Activated CD8-positive, alpha-beta memory T cell treated with anti-CD3 and anti-CD28 coated beads, Interleukin-2, amount 50 U/mL, for 24 hours (primary cell): ENCODE measurements around the gene AR.
"Not testable (repeated sequence)": the region's sequence is repeated elsewhere in the genome, so short reads cannot be mapped to it uniquely, and the experiment has no call there.

Source experiments
- DNase-seq: peaks from one replicate; pipeline ENCODE4 v3.0.0-alpha.2; 2020; ENCODE audit errors: extremely low read depth

The AR gene

DNA sequence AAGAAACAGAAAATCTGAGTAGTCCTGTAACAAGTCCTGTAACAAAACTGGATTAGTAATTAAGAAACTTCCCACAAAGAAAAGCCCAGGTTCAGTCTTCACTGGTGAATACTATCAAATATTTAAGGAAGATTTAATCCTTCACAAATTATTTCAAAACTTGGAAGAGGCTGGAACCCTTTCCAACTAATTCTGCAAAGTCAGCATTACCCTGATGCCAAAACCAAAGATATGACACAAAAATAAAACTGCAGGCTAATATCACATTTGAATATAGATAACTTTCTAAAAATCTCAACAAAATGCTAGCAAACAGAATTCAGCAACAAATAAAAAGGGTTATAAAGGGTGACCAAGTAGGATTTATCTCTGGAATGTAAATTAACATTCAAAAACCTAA, 80.5 kb downstream of the AR start:
- DNase-seq, result no peak

- no peak for DNase-seq
Measured at GRCh38 chrX:67635424-67635823, 91.6 kb downstream of the AR start.

- no peak for DNase-seq
Measured at GRCh38 chrX:67636532-67636931, 92.7 kb downstream of the AR start.

- DNase-seq, result not testable (repeated sequence)
Measured at GRCh38 chrX:67637293-67637692, 93.5 kb downstream of the AR start.

DNA sequence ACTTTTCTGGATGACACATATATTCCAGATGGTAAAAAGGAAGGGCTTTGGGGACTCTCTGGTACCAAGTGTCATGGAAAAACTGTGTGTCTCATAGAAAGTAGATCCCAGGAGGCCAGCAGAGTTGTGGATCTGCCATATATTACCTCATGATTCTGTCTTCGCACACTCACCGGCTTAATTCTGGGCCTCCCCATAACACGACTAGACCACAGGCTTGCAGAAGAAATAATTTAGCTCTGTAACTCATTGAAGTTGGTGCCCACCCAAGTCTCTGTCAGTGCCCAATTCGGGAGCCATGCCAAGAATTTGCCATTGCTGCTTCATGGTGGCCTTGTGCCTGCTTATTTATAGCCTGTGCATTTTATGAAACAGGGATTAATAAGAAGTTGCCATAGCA, 104.5 kb downstream of the AR start:
- no peak for DNase-seq

DNA sequence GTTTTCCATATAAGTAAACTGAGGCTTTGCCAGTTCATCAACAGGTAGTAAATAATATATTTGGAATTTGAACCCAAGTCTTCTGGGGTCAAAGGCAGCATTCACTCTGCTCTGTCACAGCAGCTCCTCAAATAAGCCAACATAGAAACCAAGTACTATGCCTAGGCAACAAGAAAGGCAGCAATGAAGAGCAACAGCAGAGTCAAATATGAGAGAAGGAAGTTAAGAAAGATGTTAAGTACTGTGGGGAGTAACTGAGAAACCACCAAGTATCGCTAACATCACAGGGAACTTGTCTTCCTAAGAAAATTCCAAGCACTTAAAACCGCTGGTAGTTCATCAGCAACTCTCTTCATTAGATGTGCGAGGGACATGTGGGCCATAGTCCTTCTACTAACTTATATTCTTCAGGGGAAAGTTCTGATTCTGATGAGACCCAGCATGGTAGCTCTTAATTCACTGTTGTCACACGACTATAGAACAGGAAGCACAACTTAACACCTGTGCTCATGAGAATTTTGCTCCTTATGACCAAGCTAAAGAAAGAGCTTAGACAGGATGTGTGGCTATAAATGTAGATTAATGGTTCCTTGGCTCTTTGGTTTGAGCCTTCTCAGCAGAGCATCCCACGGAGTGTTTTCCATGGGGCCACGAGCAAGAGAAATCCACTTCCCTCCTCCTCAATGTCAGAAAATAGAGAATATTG, 107.8 kb downstream of the AR start:
- no peak for DNase-seq

DNA sequence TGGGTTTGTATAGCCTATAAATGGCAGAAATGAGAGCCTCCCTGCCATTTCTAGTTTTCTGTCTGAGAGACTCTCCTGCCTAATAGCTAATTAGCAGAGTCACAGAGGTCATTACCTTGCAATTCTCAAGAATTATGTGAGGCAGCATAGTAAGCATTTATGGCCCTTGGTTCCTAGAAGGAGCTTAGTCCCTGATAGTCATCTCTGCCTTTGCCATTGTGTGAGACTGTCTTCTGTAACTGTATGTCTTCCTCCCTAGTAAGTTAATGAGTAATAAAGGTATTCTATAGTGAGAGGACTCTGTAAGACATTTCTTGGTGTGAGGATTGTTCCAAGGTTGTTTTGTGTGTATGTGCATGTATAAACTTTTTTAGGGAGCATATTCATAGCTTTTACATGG, 108.7 kb downstream of the AR start:
- no peak for DNase-seq

DNA sequence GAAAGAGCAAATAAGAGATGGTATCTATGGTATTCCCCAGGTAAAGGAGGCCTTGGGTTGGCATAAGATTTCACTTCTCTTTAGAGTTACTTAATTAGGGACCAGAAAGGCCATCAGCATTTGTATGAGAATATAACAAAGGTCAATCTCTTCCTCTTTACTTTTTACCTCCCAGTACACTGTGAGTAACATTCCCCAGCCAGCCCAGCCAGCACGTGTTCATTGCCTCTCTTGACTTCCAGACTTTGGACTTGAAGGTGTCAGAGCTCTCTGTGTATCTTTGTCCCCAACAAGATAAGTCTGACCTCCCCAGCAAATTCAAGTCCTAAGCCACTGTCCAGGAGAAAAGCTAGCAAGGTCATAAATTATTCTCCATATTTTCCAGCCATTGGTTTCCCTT, 110.5 kb downstream of the AR start:
- no peak for DNase-seq

DNA sequence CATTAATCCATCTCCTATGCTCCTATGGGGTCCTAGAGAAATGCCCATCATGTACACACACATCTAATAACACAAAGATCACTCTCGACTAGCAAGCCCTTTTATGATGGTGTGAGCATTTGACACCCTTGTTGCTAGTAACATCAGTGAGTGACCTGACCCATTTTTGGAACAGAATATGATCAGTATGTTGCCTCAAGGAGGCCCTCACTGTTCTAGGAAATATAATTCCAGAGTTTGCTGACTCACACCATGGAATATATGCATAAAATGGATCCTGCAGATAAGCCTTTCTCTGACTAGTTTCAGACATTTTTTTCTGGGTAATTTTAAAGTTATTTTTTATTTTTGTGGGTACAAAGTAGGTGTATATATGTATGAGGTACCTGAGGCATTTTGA, 121.8 kb downstream of the AR start:
- no peak for DNase-seq

DNA sequence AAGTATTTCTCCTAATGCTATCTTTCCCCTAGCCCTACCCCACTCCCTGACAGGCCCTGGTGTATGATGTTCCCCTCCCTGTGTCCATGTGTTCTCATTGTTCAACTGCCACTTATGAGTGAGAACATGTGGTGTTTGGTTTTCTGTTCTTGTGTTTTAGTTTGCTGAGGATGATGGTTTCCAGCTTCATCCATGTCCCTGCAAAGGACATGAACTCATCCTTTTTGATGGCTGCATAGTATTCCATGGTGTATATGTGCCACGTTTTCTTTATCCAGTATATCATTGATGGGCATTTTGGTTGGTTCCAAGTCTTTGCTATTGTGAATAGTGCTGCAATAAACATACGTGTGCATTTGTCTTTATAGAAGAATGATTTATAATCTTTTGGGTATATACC, 126.9 kb downstream of the AR start:
- DNase-seq, result not testable (repeated sequence)

DNA sequence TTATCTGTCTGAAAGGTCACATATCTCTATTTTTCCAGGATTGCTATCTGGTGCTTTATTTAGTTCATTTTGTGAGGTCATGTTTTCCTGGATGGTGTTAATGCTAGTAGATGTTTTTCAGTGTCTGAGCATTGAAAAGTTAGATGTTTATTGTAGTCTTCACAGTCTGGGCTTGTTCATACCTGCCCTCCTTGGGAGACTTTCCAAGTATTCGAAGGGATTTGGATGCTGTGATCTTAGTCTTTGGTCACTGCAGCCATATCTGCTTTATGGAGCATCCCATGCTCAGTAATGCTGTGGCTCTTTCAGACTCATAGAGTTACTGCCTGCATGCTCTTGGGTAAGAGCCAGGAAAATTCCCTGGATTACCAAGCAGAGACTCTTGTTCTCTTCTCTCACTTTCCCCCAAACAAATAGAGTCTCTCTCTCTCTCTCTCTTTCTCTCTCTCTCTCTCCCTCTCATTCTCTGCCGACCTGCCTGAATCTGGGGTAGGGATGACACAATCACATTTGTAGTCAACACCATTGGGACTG, 130.0 kb downstream of the AR start:
- DNase-seq, result no peak

GRCh38 chrX:67674741-67675140, 130.9 kb downstream of the AR start:
- DNase-seq, result no peak

GRCh38 chrX:67684136-67684535, 140.3 kb downstream of the AR start:
- DNase-seq, result no peak

- no peak for DNase-seq
Measured at GRCh38 chrX:67692246-67692645, 148.4 kb downstream of the AR start.

- no peak for DNase-seq
Measured at GRCh38 chrX:67693928-67694327, 150.1 kb downstream of the AR start.

- DNase-seq, result no peak
Measured at GRCh38 chrX:67697452-67697851, 153.6 kb downstream of the AR start.

DNA sequence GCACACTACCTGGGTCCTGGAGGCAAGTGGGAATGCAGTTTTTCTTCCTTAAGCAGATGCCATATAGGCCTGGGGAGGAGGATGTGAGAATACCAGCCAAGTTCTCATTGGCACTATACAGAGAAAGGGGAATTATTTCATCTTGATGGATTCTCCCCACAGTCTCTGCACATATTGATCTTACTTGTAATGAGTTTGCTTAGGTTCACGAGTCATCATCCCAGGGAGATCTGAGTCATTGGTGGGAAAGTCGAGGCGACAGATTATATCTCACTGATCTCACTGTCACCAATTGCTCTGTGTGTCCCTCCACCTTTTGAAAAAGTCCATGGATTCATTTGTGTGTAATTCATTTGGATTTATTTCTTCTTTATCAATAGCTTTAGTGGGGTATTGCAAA, 156.8 kb downstream of the AR start:
- DNase-seq, result no peak

- no peak for DNase-seq
Measured at GRCh38 chrX:67714004-67714403, 170.2 kb downstream of the AR start.

- DNase-seq, result no peak
Measured at GRCh38 chrX:67717571-67717970, 173.8 kb downstream of the AR start.

DNA sequence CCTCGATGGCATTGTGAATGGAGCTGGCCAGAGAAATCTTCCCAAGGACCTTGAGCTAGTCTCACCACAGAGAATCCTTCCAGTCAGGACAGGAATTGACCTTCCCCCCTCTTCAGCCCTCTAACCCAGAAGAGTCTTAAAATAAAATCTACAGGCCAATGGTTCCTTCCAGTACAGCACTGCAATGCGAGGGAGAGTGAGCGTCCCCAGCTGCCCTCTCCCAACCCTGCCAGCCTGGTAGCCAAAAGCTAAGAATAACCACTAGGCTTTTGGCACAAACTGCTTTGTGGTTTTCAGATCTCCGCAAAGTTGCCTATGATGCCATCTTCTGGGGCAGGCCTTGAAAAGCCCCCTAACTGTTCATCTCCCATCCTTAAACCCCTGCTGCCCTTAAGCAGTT, 175.1 kb downstream of the AR start:
- no peak for DNase-seq

DNA sequence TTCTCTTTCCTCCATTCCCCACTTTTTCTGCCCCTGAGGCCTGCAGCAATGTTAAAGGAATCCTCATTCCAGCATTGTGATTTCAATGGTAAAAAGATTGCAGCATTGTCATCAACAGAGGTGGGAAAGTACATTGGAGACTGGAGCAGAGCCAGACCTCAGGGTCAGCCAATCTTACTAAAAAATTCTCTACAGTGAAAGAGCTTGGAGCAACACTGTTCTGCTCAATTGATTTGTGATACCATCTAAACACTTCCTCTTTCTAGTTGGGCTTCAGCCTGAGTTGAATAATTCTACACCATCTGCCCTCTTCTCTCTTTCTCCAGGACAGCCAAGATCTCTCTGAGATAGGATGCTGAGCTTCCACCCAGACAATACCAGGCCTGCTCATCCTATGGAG, 176.5 kb downstream of the AR start:
- no peak for DNase-seq

DNA sequence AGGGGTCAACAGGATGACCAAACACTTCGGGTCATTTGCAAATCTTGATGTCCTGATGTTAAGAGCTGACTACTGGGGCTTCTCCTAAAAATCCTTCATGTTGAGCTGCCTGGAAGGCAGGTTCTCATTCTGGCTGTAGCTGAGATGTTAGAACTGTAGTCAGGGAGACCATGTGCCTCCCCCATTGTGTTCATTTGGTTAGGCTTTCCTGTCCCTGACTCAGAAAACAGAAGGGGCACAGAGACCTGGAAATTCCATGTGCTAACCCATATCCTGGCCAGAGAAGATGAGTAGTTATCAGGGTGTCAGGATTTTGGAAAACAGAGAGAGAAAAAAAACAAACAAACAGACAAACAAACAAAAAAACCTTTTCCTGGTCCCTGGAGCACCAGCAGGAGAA, 177.5 kb downstream of the AR start:
- no peak for DNase-seq

DNA sequence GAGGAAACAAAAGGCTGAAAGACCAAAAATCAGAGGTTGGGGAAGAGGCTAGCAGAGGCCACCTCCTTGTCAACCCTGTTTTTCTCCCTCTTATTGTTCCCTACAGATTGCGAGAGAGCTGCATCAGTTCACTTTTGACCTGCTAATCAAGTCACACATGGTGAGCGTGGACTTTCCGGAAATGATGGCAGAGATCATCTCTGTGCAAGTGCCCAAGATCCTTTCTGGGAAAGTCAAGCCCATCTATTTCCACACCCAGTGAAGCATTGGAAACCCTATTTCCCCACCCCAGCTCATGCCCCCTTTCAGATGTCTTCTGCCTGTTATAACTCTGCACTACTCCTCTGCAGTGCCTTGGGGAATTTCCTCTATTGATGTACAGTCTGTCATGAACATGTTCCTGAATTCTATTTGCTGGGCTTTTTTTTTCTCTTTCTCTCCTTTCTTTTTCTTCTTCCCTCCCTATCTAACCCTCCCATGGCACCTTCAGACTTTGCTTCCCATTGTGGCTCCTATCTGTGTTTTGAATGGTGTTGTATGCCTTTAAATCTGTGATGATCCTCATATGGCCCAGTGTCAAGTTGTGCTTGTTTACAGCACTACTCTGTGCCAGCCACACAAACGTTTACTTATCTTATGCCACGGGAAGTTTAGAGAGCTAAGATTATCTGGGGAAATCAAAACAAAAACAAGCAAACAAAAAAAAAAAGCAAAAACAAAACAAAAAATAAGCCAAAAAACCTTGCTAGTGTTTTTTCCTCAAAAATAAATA, 179.9 kb downstream of the AR start:
- DNase-seq, result no peak
